Activated CD4-positive, alpha-beta memory T cell treated with anti-CD3 and anti-CD28 coated beads, Interleukin-2, amount 10 ng/mL, durations not matched to agents 7 days and 5 days (primary cell): ENCODE data around the gene ZBTB8A. TPM values are rescaled to one million over a fixed set of nuclear protein-coding genes. Genes with fewer than 3 reads are reported as not detected.

Experiments
- CTCF ChIA-PET: fragments of 350-600 bp; sonication (Branson Sonifier 250); formaldehyde crosslinking; loops from one replicate; lab custom pipeline; 2021; ENCODE audit warnings: antibody characterized with exemption, inconsistent platforms; lab: Charles Lee
- POLR2A ChIA-PET: fragments of 350-600 bp; sonication (Branson Sonifier 250); formaldehyde crosslinking; loops from one replicate; lab custom pipeline; 2021; ENCODE audit warnings: antibody characterized with exemption; lab: Charles Lee
- DNase-seq: peaks from one replicate; pipeline ENCODE4 v3.0.0-alpha.2; 2020
- H3K27ac Mint-ChIP-seq: one replicate; pipeline ENCODE4 v1.8.0; 2021; ENCODE audit warnings: mild to moderate bottlenecking, mixed read lengths
- H3K27me3 Mint-ChIP-seq: one replicate; pipeline ENCODE4 v1.8.0; 2021; ENCODE audit warnings: mixed read lengths
- H3K36me3 Mint-ChIP-seq: one replicate; pipeline ENCODE4 v1.8.0; 2021; ENCODE audit warnings: low read depth, mixed read lengths
- H3K4me1 Mint-ChIP-seq: one replicate; pipeline ENCODE4 v1.8.0; 2021; ENCODE audit warnings: mixed read lengths
- H3K4me3 Mint-ChIP-seq: one replicate; pipeline ENCODE4 v1.8.0; 2021; ENCODE audit warnings: mild to moderate bottlenecking, mixed read lengths
- H3K9me3 Mint-ChIP-seq: one replicate; pipeline ENCODE4 v1.8.0; 2021; ENCODE audit warnings: mixed read lengths
- total RNA-seq, 2 experiments: library from RNA; stranded (reverse); gene quantifications; one replicate each; pipeline ENCODE4 v1.2.3, GENCODE V29; 2021

ZBTB8A gene
- total RNA-seq, 2 experiments from 2014 or later = 0.18 to 0.20 TPM

- no peaks in the 10 kb centered on the region for H3K36me3 Mint-ChIP-seq
- H3K27me3 Mint-ChIP-seq = no peaks in the 10 kb centered on the region
- no peak overlapping the region for H3K4me3 Mint-ChIP-seq
- no peaks in the 10 kb centered on the region for H3K9me3 Mint-ChIP-seq
- DNase-seq = no peak
- no peak overlapping the region for H3K27ac Mint-ChIP-seq
- ChIA-PET POLR2A (interaction anchor here (0.6 to 1.2 kb wide), 2 partner anchors 11 to 266 kb away, joined by 3 to 4 read pairs; no protein-coding TSS in a partner anchor), CTCF (interaction anchor here (0.9 to 1.5 kb wide), 3 partner anchors 11 to 88 kb away, joined by 3 to 4 read pairs (median 3); no protein-coding TSS in a partner anchor)
- H3K4me1 Mint-ChIP-seq = peaks cover 4% of the 10 kb centered on the region
Observed at GRCh38 chr1:32609180-32609579, 70.0 kb downstream of the ZBTB8A start.

- CTCF ChIA-PET = no interaction called here
Observed at GRCh38 chr1:32611859-32612188, 72.6 kb downstream of the ZBTB8A start.

GRCh38 chr1:32612189-32612881, 73.1 kb downstream of the ZBTB8A start:
- H3K27ac Mint-ChIP-seq = no peak overlapping the region
- no peaks in the 10 kb centered on the region for H3K9me3 Mint-ChIP-seq
- H3K36me3 Mint-ChIP-seq = peaks cover 4% of the 10 kb centered on the region
- ChIA-PET CTCF (interaction anchor here (0.7 kb wide), 1 partner anchor 25 kb away, joined by 4 read pairs; no protein-coding TSS in a partner anchor), POLR2A (interaction anchor here (1.4 to 2.3 kb wide), 3 partner anchors 10 to 39 kb away, joined by 3 to 7 read pairs (median 5); partner anchors contain the start of genes RBBP4 and ZBTB8OS)
- H3K4me1 Mint-ChIP-seq = peaks cover 4% of the 10 kb centered on the region
- peak overlapping the region; percentile 57 for H3K4me3 Mint-ChIP-seq
- DNase-seq = peak; percentile 48
- H3K27me3 Mint-ChIP-seq = no peaks in the 10 kb centered on the region

More at GRCh38 chr1:32611859-32612188, 72.6 kb downstream of the ZBTB8A start:
- POLR2A ChIA-PET = interaction anchor here (1.4 to 2.3 kb wide), 3 partner anchors 11 to 39 kb away, joined by 3 to 7 read pairs (median 5); partner anchors contain the start of genes RBBP4 and ZBTB8OS
- no peaks in the 10 kb centered on the region for H3K27me3 Mint-ChIP-seq
- peaks cover 4% of the 10 kb centered on the region for H3K4me1 Mint-ChIP-seq
- H3K36me3 Mint-ChIP-seq = peaks cover 4% of the 10 kb centered on the region
- H3K9me3 Mint-ChIP-seq = no peaks in the 10 kb centered on the region
- no peak for DNase-seq
- H3K4me3 Mint-ChIP-seq = peak overlapping the region; percentile 57
- H3K27ac Mint-ChIP-seq = no peak overlapping the region

- no peak overlapping the region for H3K27ac Mint-ChIP-seq
- ChIA-PET POLR2A (interaction anchor here (2.3 kb wide), 1 partner anchor 14 kb away, joined by 7 read pairs; no protein-coding TSS in a partner anchor), CTCF (interaction anchor here (0.6 to 0.7 kb wide), 2 partner anchors 23 to 66 kb away, joined by 3 to 4 read pairs; no protein-coding TSS in a partner anchor)
- no peak for DNase-seq
- peaks cover 7% of the 10 kb centered on the region for H3K36me3 Mint-ChIP-seq
- H3K9me3 Mint-ChIP-seq = no peaks in the 10 kb centered on the region
- no peaks in the 10 kb centered on the region for H3K27me3 Mint-ChIP-seq
- H3K4me1 Mint-ChIP-seq = peaks cover 4% of the 10 kb centered on the region
- H3K4me3 Mint-ChIP-seq = no peak overlapping the region
Observed at GRCh38 chr1:32613472-32613871, 74.2 kb downstream of the ZBTB8A start.

- Mint-ChIP-seq H3K27ac (no peak overlapping the region), H3K27me3 (no peaks in the 10 kb centered on the region), H3K4me1 (peaks cover 24% of the 10 kb centered on the region), H3K9me3 (no peaks in the 10 kb centered on the region), H3K36me3 (peaks cover 33% of the 10 kb centered on the region), H3K4me3 (no peak overlapping the region)
- no peak for DNase-seq
- ChIA-PET CTCF (interaction anchor here (1.5 kb wide), 1 partner anchor 32 kb away, joined by 4 read pairs; the partner anchor contains the start of genes RBBP4 and ZBTB8OS), POLR2A (no interaction called here)
Observed at GRCh38 chr1:32618673-32619221, 79.5 kb downstream of the ZBTB8A start.

- no peak overlapping the region for H3K27ac Mint-ChIP-seq
- H3K4me1 Mint-ChIP-seq = peaks cover 31% of the 10 kb centered on the region
- H3K4me3 Mint-ChIP-seq = no peak overlapping the region
- H3K27me3 Mint-ChIP-seq = no peaks in the 10 kb centered on the region
- POLR2A ChIA-PET = interaction anchor here (0.9 to 1.0 kb wide), 2 partner anchors 11 to 31 kb away, joined by 3 read pairs; partner anchors contain the start of gene RBBP4
- no peaks in the 10 kb centered on the region for H3K9me3 Mint-ChIP-seq
- DNase-seq = no peak
- H3K36me3 Mint-ChIP-seq = peaks cover 40% of the 10 kb centered on the region
- CTCF ChIA-PET = interaction anchor here (0.6 to 1.8 kb wide), 6 partner anchors 10 to 100 kb away, joined by 3 to 8 read pairs (median 4); partner anchors contain the start of genes RBBP4 and ZBTB8OS
Observed at GRCh38 chr1:32619701-32620485, 80.7 kb downstream of the ZBTB8A start.

GRCh38 chr1:32622205-32622604, 83.0 kb downstream of the ZBTB8A start:
- no peaks in the 10 kb centered on the region for H3K9me3 Mint-ChIP-seq

GRCh38 chr1:32622806-32623681, 83.8 kb downstream of the ZBTB8A start:
- Mint-ChIP-seq H3K36me3 (peaks cover 52% of the 10 kb centered on the region), H3K4me3 (no peak overlapping the region)

More at GRCh38 chr1:32622205-32622604, 83.0 kb downstream of the ZBTB8A start:
- Mint-ChIP-seq H3K27me3 (no peaks in the 10 kb centered on the region), H3K36me3 (peaks cover 47% of the 10 kb centered on the region), H3K4me3 (no peak overlapping the region), H3K4me1 (peaks cover 36% of the 10 kb centered on the region), H3K27ac (no peak overlapping the region)
- ChIA-PET POLR2A (interaction anchor here (0.8 to 1.3 kb wide), 3 partner anchors 10 to 27 kb away, joined by 3 read pairs; no protein-coding TSS in a partner anchor), CTCF (interaction anchor here (1.2 kb wide), 1 partner anchor 102 kb away, joined by 4 read pairs; no protein-coding TSS in a partner anchor)
- DNase-seq = no peak

GRCh38 chr1:32623775-32624174, 84.5 kb downstream of the ZBTB8A start:
- H3K27ac Mint-ChIP-seq = no peak overlapping the region
- peaks cover 49% of the 10 kb centered on the region for H3K4me1 Mint-ChIP-seq
- no peak for DNase-seq
- H3K36me3 Mint-ChIP-seq = peaks cover 53% of the 10 kb centered on the region
- CTCF ChIA-PET = no interaction called here
- H3K9me3 Mint-ChIP-seq = no peaks in the 10 kb centered on the region
- no peaks in the 10 kb centered on the region for H3K27me3 Mint-ChIP-seq
- POLR2A ChIA-PET = no interaction called here
- H3K4me3 Mint-ChIP-seq = no peak overlapping the region

More at GRCh38 chr1:32622806-32623681, 83.8 kb downstream of the ZBTB8A start:
- ChIA-PET POLR2A (interaction anchor here (0.8 to 1.3 kb wide), 4 partner anchors 11 to 26 kb away, joined by 3 read pairs; no protein-coding TSS in a partner anchor), CTCF (interaction anchor here (1.2 kb wide), 1 partner anchor 102 kb away, joined by 4 read pairs; no protein-coding TSS in a partner anchor)
- Mint-ChIP-seq H3K27me3 (no peaks in the 10 kb centered on the region), H3K27ac (peak overlapping the region; percentile 45), H3K4me1 (peaks cover 45% of the 10 kb centered on the region), H3K9me3 (no peaks in the 10 kb centered on the region)
- no peak for DNase-seq

- Mint-ChIP-seq H3K4me1 (peaks cover 38% of the 10 kb centered on the region), H3K36me3 (peaks cover 50% of the 10 kb centered on the region), H3K27ac (no peak overlapping the region), H3K4me3 (no peak overlapping the region), H3K9me3 (no peaks in the 10 kb centered on the region), H3K27me3 (no peaks in the 10 kb centered on the region)
- POLR2A ChIA-PET = no interaction called here
- CTCF ChIA-PET = no interaction called here
- DNase-seq = no peak
Observed at GRCh38 chr1:32626176-32626575, 86.9 kb downstream of the ZBTB8A start.

- ChIA-PET POLR2A (interaction anchor here (0.6 to 1.6 kb wide), 4 partner anchors 15 to 27 kb away, joined by 3 to 11 read pairs (median 6); partner anchors contain the start of genes RBBP4 and ZBTB8OS), CTCF (interaction anchor here (1.0 to 2.1 kb wide), 2 partner anchors 19 to 23 kb away, joined by 3 to 9 read pairs; partner anchors contain the start of genes RBBP4 and ZBTB8OS)
- Mint-ChIP-seq H3K27me3 (no peaks in the 10 kb centered on the region), H3K4me1 (peaks cover 35% of the 10 kb centered on the region), H3K4me3 (no peak overlapping the region), H3K27ac (peak overlapping the region; percentile 83), H3K36me3 (peaks cover 50% of the 10 kb centered on the region), H3K9me3 (no peaks in the 10 kb centered on the region)
- DNase-seq = peak; percentile 28
Observed at GRCh38 chr1:32627596-32628162, 88.5 kb downstream of the ZBTB8A start.
